Sigmoid colon (tissue), 7 donors: Measurements from ENCODE around the gene DAW1. TPM values are rescaled to one million over a fixed set of nuclear protein-coding genes. Genes with fewer than 3 reads are reported as not detected.

ENCODE experiments used
- DNase-seq: peaks from one replicate; pipeline ENCODE4 v3.0.0-alpha.2; 2019
- H3K27ac ChIP-seq, 4 donors: fragments of 200-600 bp; sonication (generic); one replicate each; pipeline ENCODE4 v1.5.1; 2016 to 2019; ENCODE audit warnings: mild to moderate bottlenecking in 1 of 4
- H3K27me3 ChIP-seq, 3 donors: fragments of 200-600 bp; sonication (generic); one replicate each; pipeline ENCODE4 v1.5.1; 2019; ENCODE audit warnings: mild to moderate bottlenecking in 1 of 3
- H3K36me3 ChIP-seq, 4 donors: fragments of 200-600 bp; sonication (generic); one replicate each; pipeline ENCODE4 v1.5.1; 2016 to 2019
- H3K4me1 ChIP-seq, 4 donors: fragments of 200-600 bp; sonication (generic); one replicate each; pipeline ENCODE4 v1.5.1; 2017 to 2019
- H3K4me3 ChIP-seq, 4 donors: fragments of 200-600 bp; sonication (generic); one replicate each; pipeline ENCODE4 v1.5.1; 2017 to 2019; ENCODE audit warnings: mild to moderate bottlenecking in 2 of 4, moderate library complexity in 1 of 4
- H3K9me3 ChIP-seq, 4 donors: fragments of 200-600 bp in 3 of 4; sonication (generic) in 3 of 4; one replicate each; pipeline versions ENCODE4 v1.5.1 to v1.6.1; 2013 to 2019
- CTCF ChIP-seq, 4 experiments: fragments of 450-650 bp in 3 of 4; fragments of 200-600 bp in 1 of 4; IDR thresholded peaks; one replicate each; pipeline ENCODE4 v1.5.1; 2016 to 2019; ENCODE audit warnings: antibody characterized with exemption in 4 of 4, mild to moderate bottlenecking in 3 of 4, moderate library complexity in 2 of 4
- EP300 ChIP-seq, 4 donors: sonication (generic); formaldehyde crosslinking; IDR thresholded peaks; one replicate each; pipeline ENCODE4 v1.6.1; 2017; ENCODE audit warnings: antibody characterized with exemption in 4 of 4
- POLR2A ChIP-seq, 2 donors: fragments of 450-650 bp; IDR thresholded peaks; one replicate each; pipeline ENCODE4 v1.6.1; 2016; ENCODE audit warnings: antibody characterized with exemption in 2 of 2, mild to moderate bottlenecking in 2 of 2, moderate library complexity in 2 of 2
- POLR2AphosphoS5 ChIP-seq, 4 donors: sonication (generic); formaldehyde crosslinking; IDR thresholded peaks; one replicate each; pipeline ENCODE4 v1.6.1; 2017; ENCODE audit warnings: antibody characterized with exemption in 4 of 4
- WGBS, 2 donors: extraction: QIAGEN DNeasy Blood & Tissue Kit; methylation state at CpG; one replicate each; pipeline ENCODE4 v1.1.7; 2013; 5-methylcytosine and 5-hydroxymethylcytosine counted together
- intact Hi-C: fragments of 100-400 bp; cut with DNase I; formaldehyde crosslinking; loops from one replicate; pipeline ENCODE4 v1.15.1; 2023
- polyA plus RNA-seq, 3 donors: library from polyadenylated mRNA; stranded (reverse); fragments of 200-250 nt; gene quantifications; one replicate each; pipeline ENCODE4 v1.2.3, GENCODE V29; 2013
- small RNA-seq, 3 donors: library from RNA; depleted of rRNA; stranded (forward); fragments of <200 nt; gene quantifications; one replicate each; pipeline ENCODE3, GENCODE V24; 2016
- total RNA-seq, 4 donors: library from RNA; depleted of rRNA; stranded (reverse); fragments of >200 nt; gene quantifications; one replicate each; pipeline ENCODE4 v1.1.0, GENCODE V29; 2016
- donor health status: healthy with polysubstance abuse.
- donor health status: Bipolar disorder and iron deficiency.
- donor health status: healthy.

The DAW1 gene
- total and polyA plus RNA-seq, 7 donors = 0.06 TPM; not detected in 6

- intact Hi-C loops = no loop called here
- Histone ChIP-seq H3K9me3 (no peaks in the 10 kb centered on the region), H3K4me3 (no peak overlapping the region), H3K27ac (no peak overlapping the region), H3K4me1 (no peaks in the 10 kb centered on the region), H3K36me3 (no peaks in the 10 kb centered on the region), H3K27me3 (no peaks in the 10 kb centered on the region)
- no peak for TF ChIP-seq EP300 (IDR thresholded peaks at IDR 0.05)
- TF ChIP-seq POLR2AphosphoS5 (IDR thresholded peaks at IDR 0.05) = no peak
- no peak for TF ChIP-seq POLR2A (IDR thresholded peaks at IDR 0.05)
- TF ChIP-seq CTCF (IDR thresholded peaks at IDR 0.05) = no peak
- DNase-seq = no peak
- WGBS, 2 donors = 86 to 88% methylated on average over 7 of the region's 7 CpGs
These were observed 100.3 kb downstream of the DAW1 start for GRCh38 chr2:227971619-227972230.

GRCh38 chr2:227973241-227973640 is 101.8 kb downstream of the DAW1 start:
- H3K27me3 ChIP-seq = no peaks in the 10 kb centered on the region
- TF ChIP-seq POLR2AphosphoS5 (IDR thresholded peaks at IDR 0.05) = no peak
- no peak for TF ChIP-seq CTCF (IDR thresholded peaks at IDR 0.05)
- TF ChIP-seq EP300 (IDR thresholded peaks at IDR 0.05) = no peak
- no peak for TF ChIP-seq POLR2A (IDR thresholded peaks at IDR 0.05)
- DNase-seq = no peak
- H3K4me3 ChIP-seq = no peak overlapping the region
- H3K27ac ChIP-seq = no peak overlapping the region
- H3K9me3 ChIP-seq = no peaks in the 10 kb centered on the region
- H3K36me3 ChIP-seq = no peaks in the 10 kb centered on the region
- intact Hi-C loops = no loop called here
- 81 to 86% methylated on average over 3 of the region's 3 CpGs for WGBS, 2 donors
- no peaks in the 10 kb centered on the region for H3K4me1 ChIP-seq

Small RNA genes within 50 kb of the gene (small RNA-seq; reads per million reads assigned to genes)
- 0 reads per million in 3 donors for gene RF00402

Other genes starting within 250 kb of the DAW1 start
- gene SCYGR5, start 204.8 kb upstream of the DAW1 start, total RNA-seq = not detected
- not detected for gene SCYGR5, start 204.8 kb upstream of the DAW1 start, polyA plus RNA-seq
- 1 to 10 TPM in 3 of 4 donors, under 1 TPM in 1; 0.95 to 8.2 (median 1.5) TPM for gene SLC19A3, start 153.6 kb upstream of the DAW1 start, total RNA-seq
- 1 to 10 TPM in 2 of 3 donors, under 1 TPM in 1; 0.69 to 4.6 (median 1.2) TPM for gene SLC19A3, start 153.6 kb upstream of the DAW1 start, polyA plus RNA-seq
- gene SCYGR6, start 146.9 kb upstream of the DAW1 start, total RNA-seq = not detected
- not detected for gene SCYGR6, start 146.9 kb upstream of the DAW1 start, polyA plus RNA-seq
- not detected for gene SCYGR7, start 143.3 kb upstream of the DAW1 start, total RNA-seq
- not detected for gene SCYGR7, start 143.3 kb upstream of the DAW1 start, polyA plus RNA-seq
- not detected for gene SCYGR8, start 125.7 kb upstream of the DAW1 start, total RNA-seq
- not detected for gene SCYGR8, start 125.7 kb upstream of the DAW1 start, polyA plus RNA-seq
- 10 to 100 TPM in 1 of 4 donors, 1 to 10 TPM in 1, not detected in 2; 6.4 to 11.4 TPM for gene CCL20, start 57.8 kb upstream of the DAW1 start, total RNA-seq
- 100 to 1,000 TPM in 1 of 3 donors, 10 to 100 TPM in 2; 15.6 to 255 (median 61.3) TPM for gene CCL20, start 57.8 kb upstream of the DAW1 start, polyA plus RNA-seq